SHP77 (cell line): Measurements from ENCODE around the gene CBLN3.
"Not testable (repeated sequence)": the region's sequence is repeated elsewhere in the genome, so short reads cannot be mapped to it uniquely, and the experiment has no call there.

ENCODE experiments used
- DNase-seq, 2 experiments: peaks; one replicate each; lab custom pipeline; 2025; lab: John Stamatoyannopoulos, UW

The CBLN3 gene

DNA sequence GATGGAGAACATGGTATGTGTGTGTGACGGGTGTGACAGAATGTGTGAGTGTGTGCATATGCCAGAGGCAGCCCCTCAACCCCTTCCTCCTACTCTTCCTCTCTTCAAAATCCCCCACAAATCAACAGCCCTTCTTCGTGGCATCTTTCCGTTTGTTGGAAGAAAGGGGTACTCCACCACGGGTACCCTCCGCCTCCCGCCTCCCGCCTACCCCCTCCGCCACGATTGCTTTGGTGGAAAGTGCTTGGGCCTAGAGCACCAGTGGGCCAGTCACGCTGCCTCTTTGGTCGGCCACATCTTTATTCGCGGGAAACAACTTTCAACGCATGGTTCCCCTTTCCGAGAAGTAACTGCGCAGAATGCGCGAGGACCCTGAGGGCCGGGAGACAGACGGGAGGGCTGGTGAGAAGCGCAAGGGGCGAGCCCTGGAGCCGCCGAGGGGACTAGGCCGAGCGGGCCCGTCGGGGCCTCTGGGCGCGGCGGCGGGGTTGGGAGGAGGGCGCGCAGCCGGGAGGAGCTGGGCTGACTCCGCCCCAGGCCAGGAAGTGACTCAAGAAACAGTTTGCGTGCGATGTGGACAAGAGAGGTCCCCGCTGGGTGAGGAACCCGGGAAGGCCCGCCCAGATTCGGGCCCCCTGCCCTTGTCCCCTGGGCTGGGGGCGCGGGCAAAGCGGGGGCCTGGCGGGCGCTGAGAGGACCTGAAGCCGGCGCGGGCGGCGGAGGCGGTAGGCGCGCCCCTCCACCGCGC, at the start of gene CBLN3, which contains the start of gene KHNYN:
TSS of gene CBLN3 (minus strand) at position 274 of the 748 bp plus-strand sequence. CDS start 614 bp downstream, outside the sequence.
TSS of gene KHNYN (plus strand) at position 560 of the 748 bp plus-strand sequence. CDS start 777 bp downstream, outside the sequence.
- DNase-seq: peak; percentile 91 to 94

DNA sequence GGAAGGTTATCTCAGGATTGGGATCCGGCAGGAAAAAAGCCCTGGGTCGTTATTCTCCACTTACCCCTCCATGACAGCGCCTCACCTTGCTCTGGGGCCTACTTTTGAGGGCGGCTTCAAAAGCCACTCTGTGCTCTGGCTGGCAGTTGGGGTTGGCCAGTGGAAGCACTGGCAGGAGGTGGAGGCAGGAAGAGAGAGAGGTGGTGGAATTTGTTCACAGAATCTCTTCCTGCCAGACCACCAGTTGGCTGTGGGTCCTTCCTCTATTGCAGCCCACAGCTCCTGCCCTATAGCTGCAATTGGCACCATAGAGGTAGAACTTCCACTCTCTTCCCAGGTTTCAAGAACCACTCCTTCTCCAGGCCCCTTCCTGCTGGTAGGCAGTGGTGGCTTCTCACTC, 45.8 kb upstream of the CBLN3 start:
- no peak for DNase-seq

- no peak for DNase-seq
Observed at GRCh38 chr14:24473211-24473610, 43.7 kb upstream of the CBLN3 start.

DNA sequence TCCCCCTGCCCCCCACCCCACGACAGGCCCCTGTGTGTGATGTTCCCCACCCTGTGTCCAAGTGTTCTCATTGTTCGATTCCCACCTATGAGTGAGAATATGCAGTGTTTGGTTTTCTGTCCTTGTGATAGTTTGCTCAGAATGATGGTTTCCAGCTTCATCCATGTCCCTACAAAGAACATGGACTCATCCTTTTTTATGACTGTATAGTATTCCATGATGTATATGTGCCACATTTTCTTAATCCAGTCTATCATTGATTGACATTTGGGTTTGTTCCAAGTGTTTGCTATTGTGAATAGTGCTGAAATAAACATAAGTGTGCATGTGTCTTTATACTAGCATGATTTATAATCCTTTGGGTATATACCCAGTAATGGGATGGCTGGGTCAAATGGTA, 41.0 kb upstream of the CBLN3 start:
- DNase-seq: not testable (repeated sequence)

GRCh38 chr14:24465805-24466204, 36.3 kb upstream of the CBLN3 start:
- DNase-seq: no peak

DNA sequence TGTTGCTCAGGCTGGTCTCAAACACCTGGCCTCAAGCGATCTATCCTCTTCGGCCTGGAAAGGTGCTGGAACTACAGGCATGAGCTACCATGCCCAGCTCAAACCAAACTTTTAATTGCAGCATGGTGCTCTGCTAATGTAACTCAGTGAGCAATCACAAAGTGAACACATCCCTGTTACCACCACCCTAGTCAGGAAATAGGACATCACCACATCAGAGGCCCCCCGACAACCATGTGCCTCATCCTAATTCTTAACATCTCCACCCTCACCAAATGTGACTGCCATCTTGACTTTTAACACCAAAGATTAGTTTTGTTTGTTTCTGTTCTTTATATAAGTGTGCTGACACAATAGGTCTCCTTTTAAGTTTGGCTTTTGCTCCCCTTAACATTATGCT, 35.9 kb upstream of the CBLN3 start:
- no peak for DNase-seq

GRCh38 chr14:24463884-24464785, 34.7 kb upstream of the CBLN3 start:
- no peak for DNase-seq

DNA sequence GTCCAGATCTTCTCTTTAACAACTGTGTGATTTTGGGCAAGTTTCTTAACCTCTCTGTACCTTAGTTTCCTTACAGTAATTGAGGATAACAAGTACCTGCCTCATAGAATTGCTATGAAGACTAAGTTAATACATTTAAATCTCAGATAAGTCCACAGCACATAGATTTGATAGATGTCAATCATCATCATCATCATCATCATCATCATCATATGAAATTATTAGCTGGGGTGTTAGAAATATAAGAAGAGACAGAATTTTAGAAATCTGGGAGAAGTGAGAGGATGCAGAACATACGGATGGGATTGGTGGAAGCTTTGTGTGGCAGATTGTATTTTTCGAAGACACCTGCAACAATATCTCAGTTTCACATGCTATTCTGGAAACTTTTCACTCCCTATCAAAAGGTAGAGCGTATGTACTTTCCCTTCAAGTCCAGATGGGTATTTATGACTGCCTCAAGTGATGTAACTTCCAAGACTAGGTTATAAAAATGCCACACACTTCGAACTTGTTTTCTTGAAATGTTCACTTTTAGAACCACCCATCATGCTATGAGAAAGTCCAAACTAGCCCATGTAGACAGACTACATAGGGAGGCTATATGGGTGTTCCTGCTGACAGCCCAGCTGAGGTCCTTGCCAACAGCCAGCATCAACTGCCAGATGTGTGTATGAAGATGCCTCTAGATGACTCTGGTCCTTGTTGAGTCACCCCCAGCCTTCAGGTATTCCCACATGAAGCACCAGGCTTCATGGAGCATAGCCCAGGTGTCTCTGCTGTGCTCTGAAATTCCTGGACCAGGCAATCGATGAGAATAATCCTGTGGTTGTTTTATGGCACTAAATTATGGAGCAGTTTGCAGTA, 33.8 kb upstream of the CBLN3 start:
- DNase-seq: no peak

DNA sequence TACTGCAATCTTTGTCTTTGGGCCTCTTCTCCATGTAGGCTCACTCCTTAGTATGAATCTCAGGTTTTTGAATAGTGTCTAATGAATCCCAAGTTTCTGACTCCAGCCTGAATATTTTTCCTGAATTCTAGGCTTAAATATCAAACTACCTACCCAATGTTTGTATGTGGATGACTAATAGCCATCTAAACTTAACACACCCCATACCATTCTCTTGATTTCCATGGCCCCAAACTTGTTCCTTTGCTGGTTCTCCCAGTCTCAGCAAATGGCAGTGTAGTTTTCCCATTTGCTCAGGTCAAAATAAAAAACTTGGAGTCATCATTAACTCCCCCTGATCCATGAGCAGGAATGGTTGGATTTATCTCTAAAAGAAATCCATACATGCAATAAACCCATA, 31.9 kb upstream of the CBLN3 start:
- no peak for DNase-seq

- no peak for DNase-seq
Observed at GRCh38 chr14:24459331-24459730, 29.9 kb upstream of the CBLN3 start.

DNA sequence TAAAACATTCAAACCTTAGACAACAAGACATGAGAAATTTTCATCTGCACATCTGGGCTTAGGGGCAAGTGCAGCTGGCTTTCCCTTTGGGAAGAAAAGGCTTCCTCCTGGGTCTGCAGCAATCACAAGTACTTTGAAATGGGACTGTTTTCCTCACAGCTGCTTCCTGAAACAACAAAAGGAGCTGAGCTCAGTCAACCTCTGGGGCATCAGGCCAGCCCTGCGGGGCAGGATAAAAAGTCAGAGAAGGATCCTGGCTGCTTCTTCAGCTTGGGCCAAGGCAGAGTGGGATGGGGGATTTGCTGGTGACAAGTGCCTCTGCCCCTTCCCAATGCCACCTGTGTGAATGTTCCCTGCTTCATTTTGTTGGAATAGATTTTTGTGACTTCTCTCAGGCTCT, 29.3 kb upstream of the CBLN3 start:
- DNase-seq: no peak

DNA sequence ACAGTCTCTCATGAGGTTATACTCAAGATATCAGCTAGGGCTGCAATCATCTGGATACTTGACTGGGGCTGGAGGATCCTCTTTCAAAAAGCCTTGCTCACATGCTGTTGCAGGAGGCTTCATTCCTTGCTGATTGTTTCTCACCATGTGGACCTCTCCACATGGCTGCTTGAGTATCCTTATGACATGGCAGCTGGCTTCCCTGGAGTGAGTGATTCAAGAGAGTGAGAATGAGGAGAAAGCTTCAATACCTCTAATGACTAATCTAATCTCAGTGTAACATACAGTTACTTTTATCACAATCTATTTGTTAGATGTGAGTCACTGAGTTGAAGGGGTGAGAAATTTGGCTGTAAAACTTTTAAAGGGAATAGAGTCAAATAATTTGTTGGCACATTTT, 27.5 kb upstream of the CBLN3 start:
- no peak for DNase-seq

- DNase-seq: not testable (repeated sequence)
Observed at GRCh38 chr14:24450828-24451227, 21.4 kb upstream of the CBLN3 start.

DNA sequence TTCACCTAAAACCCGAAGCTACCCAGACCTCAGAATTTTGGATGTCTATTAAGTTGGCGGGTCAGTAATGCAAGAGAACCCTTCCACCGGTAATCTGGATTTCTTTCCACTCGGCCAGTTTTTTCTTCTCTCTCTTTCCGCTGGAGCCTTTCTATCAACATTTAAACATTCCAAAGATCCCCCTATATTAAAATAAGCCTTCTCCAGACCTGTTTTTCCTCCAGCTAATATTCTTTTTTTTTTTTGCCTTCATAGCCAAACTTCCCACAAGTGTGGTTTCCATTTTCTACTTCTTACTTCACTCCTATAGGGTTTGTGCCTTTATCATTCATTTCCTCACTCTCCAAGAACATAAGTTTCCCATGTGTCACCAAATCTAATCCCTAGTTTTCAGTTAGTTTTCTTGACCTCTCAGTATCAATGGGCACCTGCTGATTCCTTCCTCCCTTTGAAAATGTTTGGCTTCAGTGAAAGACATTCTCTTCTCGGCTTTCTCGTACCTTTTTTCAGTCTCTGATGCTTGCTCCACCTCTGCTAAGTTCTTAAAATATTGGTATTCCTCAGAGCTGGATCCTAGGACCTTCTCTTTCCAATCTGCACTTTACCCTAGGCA, 13.7 kb upstream of the CBLN3 start:
- no peak for DNase-seq

DNA sequence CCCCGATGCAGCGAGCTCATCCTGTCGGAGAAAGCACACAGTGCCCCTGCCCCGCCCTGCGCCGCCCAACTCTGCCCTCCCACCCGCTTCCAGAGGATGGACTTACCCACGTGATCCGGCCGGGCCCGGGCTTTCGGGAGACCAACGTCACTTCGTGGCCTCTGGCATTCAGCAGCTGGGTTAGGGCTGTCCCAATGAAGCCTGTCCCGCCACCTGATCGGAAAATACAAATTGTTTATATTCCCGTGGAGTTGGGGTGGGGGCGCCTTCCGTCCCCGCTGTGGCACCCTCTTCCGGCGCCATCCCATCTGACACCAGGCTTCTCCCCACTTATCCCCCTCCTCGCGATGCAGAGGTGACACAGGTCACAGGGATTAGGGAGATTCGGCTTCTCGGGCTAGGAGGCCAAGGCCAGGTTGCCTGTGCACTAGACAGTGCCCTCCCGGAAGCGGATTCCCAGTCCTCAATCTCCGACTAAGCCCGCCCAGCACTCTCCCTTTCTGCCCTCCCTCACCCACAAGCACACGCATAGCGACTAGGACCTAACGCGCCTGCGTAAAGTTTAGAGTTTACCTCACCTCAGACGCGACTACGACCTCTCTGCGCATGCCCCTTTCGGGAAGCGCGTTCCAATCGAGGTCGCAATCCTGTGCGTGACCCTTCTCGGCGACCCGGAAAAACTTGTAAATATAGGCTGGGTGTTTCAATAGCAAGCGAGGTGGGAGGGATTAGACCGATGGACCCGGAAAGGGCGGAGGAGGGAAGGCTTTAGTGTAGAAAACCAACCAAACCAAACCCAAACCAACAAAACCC, 13.0 kb upstream of the CBLN3 start, which contains the start of gene SDR39U1:
TSS of gene SDR39U1 (minus strand) at position 537 of the 813 bp plus-strand sequence. CDS start at position 530, 7 bp downstream.
- DNase-seq: peak; percentile 100

DNA sequence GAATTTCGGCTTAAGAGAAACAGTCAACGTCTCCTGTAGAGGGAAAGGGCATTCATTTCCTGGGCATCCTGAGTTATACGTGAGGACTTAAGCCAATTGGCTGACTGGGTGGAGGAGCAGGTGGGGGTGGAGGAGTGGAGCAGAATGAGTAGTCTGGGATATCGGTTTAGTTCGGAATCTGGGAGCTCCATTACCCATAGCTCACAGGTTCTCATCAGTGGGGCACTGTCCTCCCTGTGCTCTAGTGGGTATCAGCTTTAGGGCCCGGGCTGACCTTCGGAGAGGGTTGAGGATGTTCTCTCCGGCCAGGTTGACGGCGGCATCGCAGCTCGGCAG, 12.4 kb upstream of the CBLN3 start:
- peak in 1 of 2 experiments; percentile 69 for DNase-seq

DNA sequence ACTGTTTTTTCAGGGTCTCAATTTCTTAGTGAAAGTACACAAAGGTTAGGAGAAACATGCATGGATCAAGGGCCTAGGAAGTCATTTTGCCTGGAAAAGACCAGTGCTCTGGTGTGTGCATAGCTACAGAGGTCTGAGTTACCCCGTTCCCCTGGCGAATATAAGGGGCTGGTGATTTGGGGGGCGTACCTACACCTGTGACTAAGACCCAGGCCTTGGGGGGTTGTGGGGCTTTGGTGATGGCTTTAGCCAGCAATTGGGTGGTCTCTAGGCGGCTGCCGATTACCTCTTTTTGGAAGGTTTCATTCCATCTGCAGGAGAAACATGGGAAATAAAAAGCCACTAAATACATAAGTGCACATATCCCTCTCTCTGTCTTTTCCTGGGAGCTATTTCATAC, 12.0 kb upstream of the CBLN3 start:
- no peak for DNase-seq

- DNase-seq: no peak
Observed at GRCh38 chr14:24440606-24441399, 11.3 kb upstream of the CBLN3 start.

DNA sequence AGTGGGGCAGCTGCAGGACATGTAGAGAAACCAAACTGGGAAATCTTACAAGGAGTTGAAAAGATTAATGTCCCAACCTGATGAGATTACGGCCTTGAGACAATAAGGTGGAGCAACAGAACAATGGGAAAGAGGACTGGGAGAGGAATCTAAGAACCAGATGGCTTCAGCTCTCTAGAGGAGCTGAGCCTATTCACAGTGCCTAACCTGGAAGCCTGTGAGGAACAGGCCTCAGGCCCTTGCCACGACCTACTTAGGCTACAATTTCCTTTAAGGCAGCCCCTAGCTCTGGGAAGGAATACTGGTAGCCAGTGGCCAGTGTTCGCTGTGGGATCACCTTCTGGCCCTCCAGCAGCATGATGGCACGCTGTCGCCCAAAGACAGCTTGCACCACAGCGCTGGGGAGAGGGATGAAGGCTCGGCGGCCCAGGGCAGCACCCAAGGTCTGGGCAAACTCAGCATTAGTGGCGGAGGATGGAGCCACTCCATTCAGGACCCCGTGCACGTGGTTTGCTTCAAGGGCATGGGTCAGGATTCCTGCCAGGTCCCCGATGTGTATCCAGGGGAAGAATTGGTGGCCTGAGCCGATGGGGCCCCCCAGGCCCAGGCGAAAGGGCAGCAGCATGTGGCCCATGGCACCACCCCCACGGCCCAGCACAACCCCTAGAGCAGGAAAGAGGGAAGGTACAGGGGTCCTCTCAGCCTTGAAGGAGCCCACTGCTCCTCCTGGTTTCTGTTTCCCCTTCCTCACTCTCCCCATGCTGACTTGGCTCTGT, 10.6 kb upstream of the CBLN3 start:
- DNase-seq: no peak
